IMR-90 (cell line): ENCODE measurements around the gene ATP7A.

ENCODE experiments used
- BHLHE40 ChIP-seq: fragments of 150-350 bp; IDR thresholded peaks from 2 replicates; pipeline ENCODE4 v1.6.1; 2016; ENCODE audit warnings: mild to moderate bottlenecking, low read depth, low read length
- CEBPB ChIP-seq: IDR thresholded peaks from 2 replicates; pipeline ENCODE4 v1.6.1; 2012; ENCODE audit warnings: low read depth, low read length, improper control_type of control experiment
- CHD1 ChIP-seq: IDR thresholded peaks from 2 replicates; pipeline ENCODE4 v1.6.1; 2012; ENCODE audit warnings: low read depth, low read length, improper control_type of control experiment
- FOS ChIP-seq: fragments of 150-350 bp; IDR thresholded peaks from 2 replicates; pipeline ENCODE4 v1.6.1; 2016; ENCODE audit warnings: low read depth, low read length
- NFE2L2 ChIP-seq: fragments of 150-350 bp; IDR thresholded peaks from 2 replicates; pipeline ENCODE4 v1.6.1; 2016; ENCODE audit warnings: low read depth, mild to moderate bottlenecking, low read length
- POLR2A ChIP-seq: IDR thresholded peaks from 2 replicates; pipeline ENCODE4 v1.6.1; 2012; ENCODE audit warnings: mild to moderate bottlenecking, low read depth, low read length
- RAD21 ChIP-seq: IDR thresholded peaks from 2 replicates; pipeline ENCODE4 v1.6.1; 2012; ENCODE audit warnings: low read length, improper control_type of control experiment
- RCOR1 ChIP-seq: IDR thresholded peaks from 2 replicates; pipeline ENCODE4 v1.6.1; 2012; ENCODE audit warnings: mild to moderate bottlenecking, low read length, improper control_type of control experiment; ENCODE audit not compliant: insufficient replicate concordance
- RFX5 ChIP-seq: IDR thresholded peaks from 2 replicates; pipeline ENCODE4 v1.8.0; 2012; ENCODE audit warnings: low read depth, mild to moderate bottlenecking, low read length, moderate library complexity
- TF ChIP-seq, protein P1 (sequence below): conservative IDR thresholded peaks from 2 replicates; pipeline ENCODE4 v1.5.1; 2012; ENCODE audit warnings: mild to moderate bottlenecking, low read depth, low read length, improper control_type of control experiment
- TF ChIP-seq, protein P2 (sequence below): fragments of 150-350 bp; IDR thresholded peaks from 2 replicates; pipeline ENCODE4 v1.6.1; 2017; ENCODE audit warnings: mild to moderate bottlenecking, antibody characterized with exemption, low read length, low read depth
- TF ChIP-seq, protein P3 (sequence below): fragments of 150-350 bp; IDR thresholded peaks from 2 replicates; pipeline ENCODE4 v1.6.1; 2016; ENCODE audit warnings: low read depth, mild to moderate bottlenecking, low read length, moderate library complexity, borderline replicate concordance

DNA sequence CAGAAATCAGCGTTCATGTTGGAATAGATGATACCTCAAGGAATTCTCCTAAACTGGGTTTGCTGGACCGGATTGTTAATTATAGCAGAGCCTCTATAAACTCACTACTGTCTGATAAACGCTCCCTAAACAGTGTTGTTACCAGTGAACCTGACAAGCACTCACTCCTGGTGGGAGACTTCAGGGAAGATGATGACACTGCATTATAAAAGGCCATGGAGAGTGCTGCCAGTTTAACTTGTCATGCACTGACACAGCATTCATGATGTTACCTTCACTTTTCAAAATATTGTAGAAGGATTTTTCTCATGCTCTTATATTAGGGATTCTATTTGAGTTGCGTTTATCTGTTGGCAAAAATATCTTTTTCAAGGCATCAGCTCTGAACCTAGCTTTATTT lies 135.9 kb downstream of the ATP7A start:
- TF ChIP-seq, protein P1, sequence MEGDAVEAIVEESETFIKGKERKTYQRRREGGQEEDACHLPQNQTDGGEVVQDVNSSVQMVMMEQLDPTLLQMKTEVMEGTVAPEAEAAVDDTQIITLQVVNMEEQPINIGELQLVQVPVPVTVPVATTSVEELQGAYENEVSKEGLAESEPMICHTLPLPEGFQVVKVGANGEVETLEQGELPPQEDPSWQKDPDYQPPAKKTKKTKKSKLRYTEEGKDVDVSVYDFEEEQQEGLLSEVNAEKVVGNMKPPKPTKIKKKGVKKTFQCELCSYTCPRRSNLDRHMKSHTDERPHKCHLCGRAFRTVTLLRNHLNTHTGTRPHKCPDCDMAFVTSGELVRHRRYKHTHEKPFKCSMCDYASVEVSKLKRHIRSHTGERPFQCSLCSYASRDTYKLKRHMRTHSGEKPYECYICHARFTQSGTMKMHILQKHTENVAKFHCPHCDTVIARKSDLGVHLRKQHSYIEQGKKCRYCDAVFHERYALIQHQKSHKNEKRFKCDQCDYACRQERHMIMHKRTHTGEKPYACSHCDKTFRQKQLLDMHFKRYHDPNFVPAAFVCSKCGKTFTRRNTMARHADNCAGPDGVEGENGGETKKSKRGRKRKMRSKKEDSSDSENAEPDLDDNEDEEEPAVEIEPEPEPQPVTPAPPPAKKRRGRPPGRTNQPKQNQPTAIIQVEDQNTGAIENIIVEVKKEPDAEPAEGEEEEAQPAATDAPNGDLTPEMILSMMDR = no peak
- TF ChIP-seq POLR2A (no peak), CEBPB (no peak), FOS (no peak), RAD21 (no peak), BHLHE40 (no peak), CHD1 (no peak), RFX5 (no peak), NFE2L2 (no peak), RCOR1 (no peak)
- TF ChIP-seq, protein P2, sequence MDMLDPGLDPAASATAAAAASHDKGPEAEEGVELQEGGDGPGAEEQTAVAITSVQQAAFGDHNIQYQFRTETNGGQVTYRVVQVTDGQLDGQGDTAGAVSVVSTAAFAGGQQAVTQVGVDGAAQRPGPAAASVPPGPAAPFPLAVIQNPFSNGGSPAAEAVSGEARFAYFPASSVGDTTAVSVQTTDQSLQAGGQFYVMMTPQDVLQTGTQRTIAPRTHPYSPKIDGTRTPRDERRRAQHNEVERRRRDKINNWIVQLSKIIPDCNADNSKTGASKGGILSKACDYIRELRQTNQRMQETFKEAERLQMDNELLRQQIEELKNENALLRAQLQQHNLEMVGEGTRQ = no peak
- TF ChIP-seq, protein P3, sequence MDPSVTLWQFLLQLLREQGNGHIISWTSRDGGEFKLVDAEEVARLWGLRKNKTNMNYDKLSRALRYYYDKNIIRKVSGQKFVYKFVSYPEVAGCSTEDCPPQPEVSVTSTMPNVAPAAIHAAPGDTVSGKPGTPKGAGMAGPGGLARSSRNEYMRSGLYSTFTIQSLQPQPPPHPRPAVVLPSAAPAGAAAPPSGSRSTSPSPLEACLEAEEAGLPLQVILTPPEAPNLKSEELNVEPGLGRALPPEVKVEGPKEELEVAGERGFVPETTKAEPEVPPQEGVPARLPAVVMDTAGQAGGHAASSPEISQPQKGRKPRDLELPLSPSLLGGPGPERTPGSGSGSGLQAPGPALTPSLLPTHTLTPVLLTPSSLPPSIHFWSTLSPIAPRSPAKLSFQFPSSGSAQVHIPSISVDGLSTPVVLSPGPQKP = no peak
